HCT116 (cell line): ENCODE data around the gene KRTAP2-2. TPM values are rescaled to one million over a fixed set of nuclear protein-coding genes. Genes with fewer than 3 reads are reported as not detected.

Experiments
- ATAC-seq: fragments of 200-7000 bp; cut with Tn5 transposase; 2 replicates; pipeline ENCODE4 v1.9.1; 2020; ENCODE audit warnings: mild to moderate bottlenecking, moderate library complexity
- BruUV-seq: library from RNA; stranded (reverse); fragments of 400-500 nt; replicated peaks from 2 replicates; lab custom pipeline; 2021; lab: Mats Ljungman, UMichigan
- CTCF ChIA-PET: fragments of 300-600 bp; sonication (Branson Sonifier 250); formaldehyde crosslinking; loops from one replicate; lab custom pipeline; 2021; ENCODE audit warnings: antibody characterized with exemption; lab: Charles Lee
- POLR2A ChIA-PET: fragments of 300-600, 350-600 bp; sonication (Branson Sonifier 250); formaldehyde crosslinking; loops from one replicate; lab custom pipeline; 2021; ENCODE audit warnings: antibody characterized with exemption; lab: Charles Lee
- RAD21 ChIA-PET, 2 experiments: fragments of 300-600 bp; sonication (Branson Sonifier 250); formaldehyde crosslinking; loops; one replicate each; lab custom pipeline; 2023; ENCODE audit warnings: low total read pairs in 2 of 2; ENCODE audit not compliant: uncharacterized antibody in 2 of 2, unreplicated experiment in 2 of 2, low non-redundant PET in 1 of 2; lab: Charles Lee
- DNase-seq: peaks from one replicate; pipeline ENCODE4 v3.0.0-alpha.2; 2010; ENCODE audit warnings: low read depth, low spot score
- H2AFZ ChIP-seq: fragments of 200-600 bp; shearing (Covaris generic), sonication (generic); 2 replicates; pipeline ENCODE4 v1.6.1; 2017; ENCODE audit warnings: low read depth, mixed run types, mixed read lengths, antibody characterized with exemption, low read length; ENCODE audit not compliant: poor library complexity, severe bottlenecking
- H3K27ac ChIP-seq: 2 replicates; pipeline ENCODE4 v1.5.1; 2012; ENCODE audit warnings: low read depth, low read length
- H3K27me3 ChIP-seq: fragments of 200-600 bp; sonication (generic); 2 replicates; pipeline ENCODE4 v1.6.1; 2016; ENCODE audit warnings: mixed run types, low read length, mixed read lengths; ENCODE audit not compliant: insufficient read depth
- H3K36me3 ChIP-seq, 2 experiments: fragments of 200-500 bp in 1 of 2; fragments of 200-600 bp in 1 of 2; sonication (Bioruptor generic) in 1 of 2; sonication (generic) in 1 of 2; 2 replicates each; pipeline versions ENCODE4 v1.5.1 to v1.6.1; 2014 to 2016; ENCODE audit warnings: low read length in 2 of 2, inconsistent platforms in 1 of 2, mixed read lengths in 1 of 2, mixed run types in 1 of 2; ENCODE audit not compliant: insufficient read depth in 2 of 2, control insufficient read depth in 1 of 2
- H3K4me1 ChIP-seq, 2 experiments: fragments of 200-600 bp in 1 of 2; sonication (generic) in 1 of 2; 2 replicates each; pipeline versions ENCODE4 v1.5.1 to v1.6.1; 2012 to 2017; ENCODE audit warnings: low read length in 2 of 2, inconsistent platforms in 1 of 2, mild to moderate bottlenecking in 1 of 2, mixed read lengths in 1 of 2, mixed run types in 1 of 2, moderate library complexity in 1 of 2; ENCODE audit not compliant: insufficient read depth in 2 of 2, control insufficient read depth in 1 of 2
- H3K4me2 ChIP-seq: fragments of 200-600 bp; sonication (generic); 2 replicates; pipeline ENCODE4 v1.6.1; 2017; ENCODE audit warnings: mixed run types, low read length, mixed read lengths
- H3K4me3 ChIP-seq, 2 experiments: fragments of 200-600 bp in 1 of 2; sonication (generic) in 1 of 2; replicated peaks in 1 of 2; 2 replicates each; pipeline ENCODE4 v1.5.1; 2011 to 2016; ENCODE audit warnings: low read length in 2 of 2, control low read depth in 1 of 2, low read depth in 1 of 2, mild to moderate bottlenecking in 1 of 2, mixed read lengths in 1 of 2, mixed run types in 1 of 2
- H3K79me2 ChIP-seq: fragments of 200-600 bp; sonication (generic); 2 replicates; pipeline ENCODE4 v1.6.1; 2017; ENCODE audit warnings: mild to moderate bottlenecking, mixed run types, low read length, moderate library complexity, mixed read lengths; ENCODE audit not compliant: insufficient read depth
- H3K9ac ChIP-seq: fragments of 200-600 bp; sonication (generic); 2 replicates; pipeline ENCODE4 v1.6.1; 2016; ENCODE audit warnings: low read length, mixed read lengths
- H3K9me2 ChIP-seq: fragments of 200-600 bp; sonication (generic), shearing (Covaris generic); 2 replicates; pipeline ENCODE4 v1.6.1; 2017; ENCODE audit warnings: mixed run types, mild to moderate bottlenecking, moderate library complexity; ENCODE audit not compliant: insufficient read depth
- H3K9me3 ChIP-seq, 2 experiments: fragments of 200-500 bp in 1 of 2; fragments of 200-600 bp in 1 of 2; sonication (Bioruptor generic) in 1 of 2; sonication (generic) in 1 of 2; 2 replicates each; pipeline ENCODE4 v1.6.1; 2014 to 2017; ENCODE audit warnings: low read length in 2 of 2, mixed read lengths in 2 of 2, inconsistent platforms in 1 of 2, low read depth in 1 of 2, mild to moderate bottlenecking in 1 of 2, mixed run types in 1 of 2, moderate library complexity in 1 of 2; ENCODE audit not compliant: control insufficient read depth in 1 of 2, insufficient read depth in 1 of 2
- H4K20me1 ChIP-seq: fragments of 200-600 bp; sonication (generic), shearing (Covaris generic); 2 replicates; pipeline ENCODE4 v1.6.1; 2017; ENCODE audit warnings: mixed run types, mild to moderate bottlenecking, moderate library complexity; ENCODE audit not compliant: insufficient read depth
- CBX3 ChIP-seq: IDR thresholded peaks from 2 replicates; pipeline ENCODE4 v1.6.1; 2012; ENCODE audit warnings: low read depth
- CEBPB ChIP-seq: IDR thresholded peaks from 2 replicates; pipeline ENCODE4 v1.6.1; 2012; ENCODE audit warnings: low read depth
- EGR1 ChIP-seq: IDR thresholded peaks from 2 replicates; pipeline ENCODE4 v1.6.1; 2012; ENCODE audit warnings: low read depth
- ELF1 ChIP-seq: IDR thresholded peaks from 2 replicates; pipeline ENCODE4 v1.6.1; 2012; ENCODE audit warnings: low read depth, borderline replicate concordance
- FOSL1 ChIP-seq: IDR thresholded peaks from 2 replicates; pipeline ENCODE4 v1.6.1; 2012; ENCODE audit warnings: low read depth
- JUND ChIP-seq: IDR thresholded peaks from 2 replicates; pipeline ENCODE4 v1.6.1; 2012
- RAD21 ChIP-seq: IDR thresholded peaks from 2 replicates; pipeline ENCODE4 v1.6.1; 2012; ENCODE audit warnings: low read depth, mild to moderate bottlenecking
- SIN3A ChIP-seq: IDR thresholded peaks from 2 replicates; pipeline ENCODE4 v1.6.1; 2012; ENCODE audit warnings: low read depth
- SP1 ChIP-seq: IDR thresholded peaks from 2 replicates; pipeline ENCODE4 v1.6.1; 2012; ENCODE audit warnings: low read depth
- SRF ChIP-seq: IDR thresholded peaks from 2 replicates; pipeline ENCODE4 v1.6.1; 2012; ENCODE audit warnings: low read depth
- TCF7L2 ChIP-seq: IDR thresholded peaks from 2 replicates; pipeline ENCODE4 v1.7.0; 2011; ENCODE audit warnings: borderline replicate concordance, inconsistent platforms; ENCODE audit not compliant: insufficient read depth, insufficient read length; ENCODE audit errors: extremely low read depth
- YY1 ChIP-seq: IDR thresholded peaks from 2 replicates; pipeline ENCODE4 v1.6.1; 2011; ENCODE audit warnings: low read length, low read depth, moderate library complexity, mild to moderate bottlenecking; ENCODE audit not compliant: insufficient replicate concordance; ENCODE audit errors: extremely low read depth
- ZFX ChIP-seq: fragments of 450-650 bp; IDR thresholded peaks from 2 replicates; pipeline ENCODE4 v1.6.1; 2017
- intact Hi-C: fragments of 100-400 bp; cut with micrococcal nuclease; formaldehyde crosslinking; loops from 2 replicates; pipeline ENCODE4 v1.10.0; 2022
- total RNA-seq: library from RNA; stranded (reverse); gene quantifications from one replicate; pipeline ENCODE4 v1.2.1, GENCODE V29; 2021; ENCODE audit not compliant: unreplicated experiment
- TF ChIP-seq, protein P1 (sequence below): IDR thresholded peaks from 2 replicates; pipeline ENCODE4 v1.6.1; 2012
- TF ChIP-seq, protein P2 (sequence below): IDR thresholded peaks from 2 replicates; pipeline ENCODE4 v1.6.1; 2012
- TF ChIP-seq, protein P3 (sequence below): IDR thresholded peaks from 2 replicates; pipeline ENCODE4 v1.6.1; 2012; ENCODE audit warnings: low read depth

KRTAP2-2 gene
- total RNA-seq, 1 experiment from 2014 or later = 1.2 TPM

DNA sequence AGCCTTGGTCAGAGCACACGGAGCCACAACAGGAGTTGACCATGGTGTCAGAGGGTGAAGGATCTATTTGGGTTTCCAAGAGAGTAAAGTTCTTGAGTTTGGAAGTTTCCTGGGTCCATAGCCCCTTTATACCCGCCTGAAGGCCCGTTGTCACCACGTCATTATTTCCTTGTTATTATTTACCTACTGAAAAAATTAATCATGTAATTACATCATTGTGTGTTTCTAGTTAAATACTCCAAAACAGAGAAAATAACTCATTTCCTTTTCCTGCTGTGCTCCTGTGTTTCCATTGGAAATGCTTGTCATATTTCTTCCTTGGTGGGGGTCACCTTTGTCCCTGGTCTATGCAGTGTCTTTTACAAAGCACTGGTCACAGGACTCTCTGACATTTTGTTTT, 43.0 kb upstream of the KRTAP2-2 start, which contains the start of gene KRTAP4-8:
Gene KRTAP4-8 (minus strand): TSS at position 101 of the 400 bp plus-strand sequence. CDS start 58 bp downstream, at position 43.
- H2AFZ ChIP-seq = no peak within 1 kb of the TSS
- TF ChIP-seq FOSL1 (no peak), SRF (no peak), SIN3A (no peak), ZFX (no peak), TCF7L2 (no peak), JUND (no peak), ELF1 (no peak), SP1 (no peak), CBX3 (no peak), EGR1 (no peak)
- TF ChIP-seq, protein P1, sequence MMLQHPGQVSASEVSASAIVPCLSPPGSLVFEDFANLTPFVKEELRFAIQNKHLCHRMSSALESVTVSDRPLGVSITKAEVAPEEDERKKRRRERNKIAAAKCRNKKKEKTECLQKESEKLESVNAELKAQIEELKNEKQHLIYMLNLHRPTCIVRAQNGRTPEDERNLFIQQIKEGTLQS = no peak
- TF ChIP-seq, protein P2, sequence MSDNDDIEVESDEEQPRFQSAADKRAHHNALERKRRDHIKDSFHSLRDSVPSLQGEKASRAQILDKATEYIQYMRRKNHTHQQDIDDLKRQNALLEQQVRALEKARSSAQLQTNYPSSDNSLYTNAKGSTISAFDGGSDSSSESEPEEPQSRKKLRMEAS = no peak
- H4K20me1 ChIP-seq = no peaks in the 10 kb centered on the region
- H3K4me1 ChIP-seq = peaks cover 0 to 22% of the 10 kb centered on the region in 2 experiments; a peak in 2 of 4 replicates
- intact Hi-C loops = no loop called here
- no peak within 1 kb of the TSS for H3K9ac ChIP-seq
- RAD21 ChIA-PET = interaction anchor here in 1 of 2 experiments (0.6 kb wide), 1 partner anchor 10 kb away, joined by 3 read pairs; no protein-coding TSS in a partner anchor
- DNase-seq (no peak), ATAC-seq (no peak)
- peaks cover 0 to 4% of the 10 kb centered on the region in 2 experiments; a peak in 1 of 4 replicates for H3K36me3 ChIP-seq
- H3K79me2 ChIP-seq = no peaks in the 10 kb centered on the region
- peaks cover 0 to 5% of the 10 kb centered on the region in 2 experiments; a peak in 1 of 4 replicates for H3K9me3 ChIP-seq
- no TSS peak for BruUV-seq
- no peak within 1 kb of the TSS for H3K4me3 ChIP-seq
- no peaks in the 10 kb centered on the region for H3K27me3 ChIP-seq
- CTCF ChIA-PET = no interaction called here
- H3K9me2 ChIP-seq = no peaks in the 10 kb centered on the region
- POLR2A ChIA-PET = no interaction called here
- H3K27ac ChIP-seq = no peak within 1 kb of the TSS
- no peak within 1 kb of the TSS for H3K4me2 ChIP-seq

DNA sequence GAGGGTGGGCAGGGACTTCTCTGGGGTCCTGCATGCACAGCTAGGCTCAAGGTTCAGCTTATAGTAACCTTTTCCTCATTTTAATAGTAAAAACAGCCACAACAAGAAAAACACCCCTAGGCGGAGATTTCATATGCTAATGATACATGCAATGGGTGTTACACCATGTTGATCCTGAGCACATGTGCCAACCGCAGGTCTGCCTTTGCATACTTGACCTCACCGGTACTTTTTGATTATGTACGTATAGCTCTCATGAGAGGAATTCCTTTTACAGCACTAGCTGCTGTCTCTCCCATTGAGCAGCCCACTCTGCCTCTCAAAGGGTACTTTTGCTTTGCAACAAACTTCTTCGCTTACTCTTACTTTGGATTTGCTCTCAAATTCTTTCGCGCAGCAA, 41.0 kb upstream of the KRTAP2-2 start:
- Histone ChIP-seq H3K9me3 (peaks cover 0 to 5% of the 10 kb centered on the region in 2 experiments; a peak in 1 of 4 replicates), H2AFZ (no peak overlapping the region), H3K4me1 (peaks cover 0 to 11% of the 10 kb centered on the region in 2 experiments; a peak in 1 of 4 replicates), H3K4me2 (no peak overlapping the region), H4K20me1 (no peaks in the 10 kb centered on the region), H3K36me3 (peaks cover 0 to 4% of the 10 kb centered on the region in 2 experiments; a peak in 1 of 4 replicates), H3K79me2 (no peaks in the 10 kb centered on the region), H3K27me3 (no peaks in the 10 kb centered on the region), H3K4me3 (no peak overlapping the region), H3K9ac (no peak overlapping the region), H3K27ac (no peak overlapping the region), H3K9me2 (no peaks in the 10 kb centered on the region)
- ATAC-seq (no peak), DNase-seq (no peak)
- BruUV-seq = no TSS peak
- POLR2A ChIA-PET = no interaction called here
- intact Hi-C loops = no loop called here
- CTCF ChIA-PET = no interaction called here
- RAD21 ChIA-PET = no interaction called here
- no peak for TF ChIP-seq JUND
- TF ChIP-seq SP1 = no peak
- TF ChIP-seq, protein P3, sequence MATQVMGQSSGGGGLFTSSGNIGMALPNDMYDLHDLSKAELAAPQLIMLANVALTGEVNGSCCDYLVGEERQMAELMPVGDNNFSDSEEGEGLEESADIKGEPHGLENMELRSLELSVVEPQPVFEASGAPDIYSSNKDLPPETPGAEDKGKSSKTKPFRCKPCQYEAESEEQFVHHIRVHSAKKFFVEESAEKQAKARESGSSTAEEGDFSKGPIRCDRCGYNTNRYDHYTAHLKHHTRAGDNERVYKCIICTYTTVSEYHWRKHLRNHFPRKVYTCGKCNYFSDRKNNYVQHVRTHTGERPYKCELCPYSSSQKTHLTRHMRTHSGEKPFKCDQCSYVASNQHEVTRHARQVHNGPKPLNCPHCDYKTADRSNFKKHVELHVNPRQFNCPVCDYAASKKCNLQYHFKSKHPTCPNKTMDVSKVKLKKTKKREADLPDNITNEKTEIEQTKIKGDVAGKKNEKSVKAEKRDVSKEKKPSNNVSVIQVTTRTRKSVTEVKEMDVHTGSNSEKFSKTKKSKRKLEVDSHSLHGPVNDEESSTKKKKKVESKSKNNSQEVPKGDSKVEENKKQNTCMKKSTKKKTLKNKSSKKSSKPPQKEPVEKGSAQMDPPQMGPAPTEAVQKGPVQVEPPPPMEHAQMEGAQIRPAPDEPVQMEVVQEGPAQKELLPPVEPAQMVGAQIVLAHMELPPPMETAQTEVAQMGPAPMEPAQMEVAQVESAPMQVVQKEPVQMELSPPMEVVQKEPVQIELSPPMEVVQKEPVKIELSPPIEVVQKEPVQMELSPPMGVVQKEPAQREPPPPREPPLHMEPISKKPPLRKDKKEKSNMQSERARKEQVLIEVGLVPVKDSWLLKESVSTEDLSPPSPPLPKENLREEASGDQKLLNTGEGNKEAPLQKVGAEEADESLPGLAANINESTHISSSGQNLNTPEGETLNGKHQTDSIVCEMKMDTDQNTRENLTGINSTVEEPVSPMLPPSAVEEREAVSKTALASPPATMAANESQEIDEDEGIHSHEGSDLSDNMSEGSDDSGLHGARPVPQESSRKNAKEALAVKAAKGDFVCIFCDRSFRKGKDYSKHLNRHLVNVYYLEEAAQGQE = no peak
- no peak for TF ChIP-seq YY1
- TF ChIP-seq TCF7L2 = no peak
- TF ChIP-seq SRF = no peak
- TF ChIP-seq RAD21 = no peak
- no peak for TF ChIP-seq CEBPB
- no peak for TF ChIP-seq SIN3A
- no peak for TF ChIP-seq ELF1
